HEK293 (cell line): ENCODE results near the gene FBL.
A peak's percentile ranks its signal among the peaks of the same experiment; 100 is the strongest.

ENCODE experiments used
- GFI1B ChIP-seq: fragments of 450-650 bp; formaldehyde crosslinking; IDR thresholded peaks from 2 replicates; pipeline ENCODE4 v1.5.1; 2016; ENCODE audit warnings: missing biosample characterization, missing genetic modification characterization
- KLF1 ChIP-seq: fragments of 450-650 bp; formaldehyde crosslinking; IDR thresholded peaks from 2 replicates; pipeline ENCODE4 v1.5.1; 2016; ENCODE audit warnings: missing biosample characterization, missing genetic modification characterization
- KLF16 ChIP-seq: fragments of 450-650 bp; formaldehyde crosslinking; IDR thresholded peaks from 2 replicates; pipeline ENCODE4 v1.5.1; 2017; ENCODE audit warnings: missing biosample characterization, missing genetic modification characterization
- PRDM1 ChIP-seq: fragments of 450-650 bp; formaldehyde crosslinking; IDR thresholded peaks from 2 replicates; pipeline ENCODE4; 2016; ENCODE audit warnings: missing biosample characterization, missing genetic modification characterization
- SALL2 ChIP-seq: fragments of 450-650 bp; formaldehyde crosslinking; IDR thresholded peaks from 2 replicates; pipeline ENCODE4 v1.5.0; 2017; ENCODE audit warnings: missing biosample characterization, mild to moderate bottlenecking, missing genetic modification characterization, borderline replicate concordance
- SCRT1 ChIP-seq: fragments of 450-650 bp; formaldehyde crosslinking; IDR thresholded peaks from 2 replicates; pipeline ENCODE4 v1.5.1; 2016; ENCODE audit warnings: missing biosample characterization, missing genetic modification characterization, borderline replicate concordance
- SCRT2 ChIP-seq: fragments of 450-650 bp; formaldehyde crosslinking; IDR thresholded peaks from 2 replicates; pipeline ENCODE4 v1.5.1; 2016; ENCODE audit warnings: missing biosample characterization, missing genetic modification characterization
- SP3 ChIP-seq: fragments of 450-650 bp; formaldehyde crosslinking; IDR thresholded peaks from 2 replicates; pipeline ENCODE4 v1.5.1; 2016; ENCODE audit warnings: missing biosample characterization, missing genetic modification characterization
- ZBTB17 ChIP-seq: fragments of 450-650 bp; formaldehyde crosslinking; IDR thresholded peaks from 2 replicates; pipeline ENCODE4 v1.5.1; 2016; ENCODE audit warnings: missing biosample characterization, missing genetic modification characterization
- ZBTB20 ChIP-seq: fragments of 450-650 bp; formaldehyde crosslinking; IDR thresholded peaks from 2 replicates; pipeline ENCODE4 v1.5.1; 2016; ENCODE audit warnings: missing biosample characterization, missing genetic modification characterization
- ZBTB21 ChIP-seq: fragments of 450-650 bp; formaldehyde crosslinking; IDR thresholded peaks from 2 replicates; pipeline ENCODE4 v1.5.1; 2017; ENCODE audit warnings: missing biosample characterization, missing genetic modification characterization
- ZBTB48 ChIP-seq: fragments of 450-650 bp; formaldehyde crosslinking; IDR thresholded peaks from 2 replicates; pipeline ENCODE4 v1.5.1; 2016; ENCODE audit warnings: missing biosample characterization, missing genetic modification characterization
- ZFHX2 ChIP-seq: fragments of 450-650 bp; formaldehyde crosslinking; conservative IDR thresholded peaks from 2 replicates; pipeline ENCODE4 v1.5.1; 2016; ENCODE audit warnings: missing biosample characterization, missing genetic modification characterization
- ZNF18 ChIP-seq: fragments of 450-650 bp; formaldehyde crosslinking; IDR thresholded peaks from 2 replicates; pipeline ENCODE4 v1.5.1; 2016; ENCODE audit warnings: missing biosample characterization, missing genetic modification characterization
- ZNF274 ChIP-seq, 2 experiments: fragments of 200-500 bp in 1 of 2; fragments of 450-650 bp in 1 of 2; sonication (Bioruptor generic) in 1 of 2; formaldehyde crosslinking in 1 of 2; IDR thresholded peaks; 2 replicates each; pipeline versions ENCODE4 v1.5.1 to v1.6.1; 2014 to 2016; ENCODE audit warnings: borderline replicate concordance in 1 of 2, inconsistent platforms in 1 of 2, low read length in 1 of 2, missing biosample characterization in 1 of 2, missing genetic modification characterization in 1 of 2
- ZNF350 ChIP-seq: fragments of 450-650 bp; formaldehyde crosslinking; IDR thresholded peaks from 2 replicates; pipeline ENCODE4 v1.5.0; 2017; ENCODE audit warnings: missing biosample characterization, mild to moderate bottlenecking, missing genetic modification characterization
- ZNF366 ChIP-seq: fragments of 450-650 bp; formaldehyde crosslinking; conservative IDR thresholded peaks from 2 replicates; pipeline ENCODE4 v1.5.1; 2016; ENCODE audit warnings: missing biosample characterization, missing genetic modification characterization
- ZNF398 ChIP-seq: fragments of 450-650 bp; formaldehyde crosslinking; IDR thresholded peaks from 2 replicates; pipeline ENCODE4 v1.5.1; 2017; ENCODE audit warnings: missing biosample characterization, missing genetic modification characterization
- ZNF423 ChIP-seq: fragments of 450-650 bp; formaldehyde crosslinking; IDR thresholded peaks from 2 replicates; pipeline ENCODE4 v1.5.1; 2016; ENCODE audit warnings: missing biosample characterization, missing genetic modification characterization
- ZNF658 ChIP-seq: fragments of 450-650 bp; formaldehyde crosslinking; IDR thresholded peaks from 2 replicates; pipeline ENCODE4; 2016; ENCODE audit warnings: missing biosample characterization, missing genetic modification characterization
- ZNF660 ChIP-seq: fragments of 450-650 bp; IDR thresholded peaks from 2 replicates; pipeline ENCODE4 v1.5.1; 2018; ENCODE audit warnings: missing biosample characterization, mild to moderate bottlenecking, missing genetic modification characterization
- ZNF692 ChIP-seq: fragments of 450-650 bp; formaldehyde crosslinking; IDR thresholded peaks from 2 replicates; pipeline ENCODE4 v1.5.1; 2016; ENCODE audit warnings: missing biosample characterization, missing genetic modification characterization
- ZNF76 ChIP-seq: fragments of 450-650 bp; formaldehyde crosslinking; IDR thresholded peaks from 2 replicates; pipeline ENCODE4; 2016; ENCODE audit warnings: low read depth, missing biosample characterization, missing genetic modification characterization, borderline replicate concordance
- ZNF776 ChIP-seq: fragments of 450-650 bp; formaldehyde crosslinking; IDR thresholded peaks from 2 replicates; pipeline ENCODE4 v1.5.0; 2017; ENCODE audit warnings: missing biosample characterization, missing genetic modification characterization, borderline replicate concordance
- ZNF792 ChIP-seq: fragments of 450-650 bp; formaldehyde crosslinking; IDR thresholded peaks from 2 replicates; pipeline ENCODE4 v1.5.1; 2016; ENCODE audit warnings: missing biosample characterization, missing genetic modification characterization
- TF ChIP-seq, protein P1 (sequence below): fragments of 450-650 bp; formaldehyde crosslinking; IDR thresholded peaks from 2 replicates; pipeline ENCODE4 v1.5.1; 2016; ENCODE audit warnings: missing biosample characterization, missing genetic modification characterization

FBL gene

GRCh38 chr19:39846678-39847486 lies 703 bp upstream of the FBL start (continued):
- TF ChIP-seq SCRT1 (tag by site-specific recombination): peak; percentile 70
- peak; percentile 62 for TF ChIP-seq ZBTB21
- TF ChIP-seq SALL2 (tag by site-specific recombination): peak; percentile 7; the same call in 1 of the 2 replicates
- 0 out of 2 replicates have a peak, but pooled peaks have one; percentile 21 for TF ChIP-seq ZNF658
- peak; percentile 37; the same call in 1 of the 2 replicates for TF ChIP-seq ZFHX2 (tag by site-specific recombination)
- peak; percentile 13 for TF ChIP-seq KLF16
- peak; percentile 25 for TF ChIP-seq ZBTB20 (tag by site-specific recombination)
- 0 out of 2 replicates have a peak, but pooled peaks have one; percentile 10 for TF ChIP-seq ZNF660 (tag by site-specific recombination)
- no peak for TF ChIP-seq ZNF274 (IDR thresholded peaks at IDR 0.05; ENCODE audit: low read length)
- no peak; the same call in 1 of the 2 replicates for TF ChIP-seq ZNF274 (tag by site-specific recombination; IDR thresholded peaks at IDR 0.05; ENCODE audit: borderline replicate concordance)
- peak; percentile 19; the same call in 1 of the 2 replicates for TF ChIP-seq ZNF76 (tag by site-specific recombination)
- TF ChIP-seq, protein P1, sequence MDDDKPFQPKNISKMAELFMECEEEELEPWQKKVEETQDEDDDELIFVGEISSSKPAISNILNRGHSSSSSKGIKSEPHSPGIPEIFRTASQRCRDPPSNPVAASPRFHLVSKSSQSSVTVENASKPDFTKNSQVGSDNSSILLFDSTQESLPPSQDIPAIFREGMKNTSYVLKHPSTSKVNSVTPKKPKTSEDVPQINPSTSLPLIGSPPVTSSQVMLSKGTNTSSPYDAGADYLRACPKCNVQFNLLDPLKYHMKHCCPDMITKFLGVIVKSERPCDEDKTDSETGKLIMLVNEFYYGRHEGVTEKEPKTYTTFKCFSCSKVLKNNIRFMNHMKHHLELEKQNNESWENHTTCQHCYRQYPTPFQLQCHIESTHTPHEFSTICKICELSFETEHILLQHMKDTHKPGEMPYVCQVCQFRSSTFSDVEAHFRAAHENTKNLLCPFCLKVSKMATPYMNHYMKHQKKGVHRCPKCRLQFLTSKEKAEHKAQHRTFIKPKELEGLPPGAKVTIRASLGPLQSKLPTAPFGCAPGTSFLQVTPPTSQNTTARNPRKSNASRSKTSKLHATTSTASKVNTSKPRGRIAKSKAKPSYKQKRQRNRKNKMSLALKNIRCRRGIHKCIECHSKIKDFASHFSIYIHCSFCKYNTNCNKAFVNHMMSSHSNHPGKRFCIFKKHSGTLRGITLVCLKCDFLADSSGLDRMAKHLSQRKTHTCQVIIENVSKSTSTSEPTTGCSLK (tag by site-specific recombination): peak; percentile 37; the same call in 1 of the 2 replicates
- peak; percentile 81 for TF ChIP-seq SCRT2 (tag by site-specific recombination)
- peak; percentile 76 for TF ChIP-seq KLF1 (tag by site-specific recombination)
- peak; percentile 95 for TF ChIP-seq PRDM1 (tag by site-specific recombination)
- no peak for TF ChIP-seq ZNF350 (tag by site-specific recombination)
- peak; percentile 74 for TF ChIP-seq ZNF366
- peak; percentile 61 for TF ChIP-seq ZBTB17 (tag by site-specific recombination)
- TF ChIP-seq SP3 (tag by site-specific recombination): peak; percentile 62
- TF ChIP-seq GFI1B: no peak
- no peak for TF ChIP-seq ZNF776 (tag by site-specific recombination)
- no peak for TF ChIP-seq ZNF18
- TF ChIP-seq ZNF398: peak; percentile 39
- TF ChIP-seq ZBTB48 (tag by site-specific recombination): peak; percentile 14; the same call in 1 of the 2 replicates
- TF ChIP-seq ZNF692 (tag by site-specific recombination): peak; percentile 10; the same call in 1 of the 2 replicates
- TF ChIP-seq ZNF792 (tag by site-specific recombination): peak; percentile 95
- TF ChIP-seq ZNF423 (tag by site-specific recombination): no peak
